ENCODE results near the gene TSNAX. TPM values are rescaled to one million over a fixed set of nuclear protein-coding genes. Genes with fewer than 3 reads are reported as not detected.

TSNAX gene
- total RNA-seq, 1 experiment from 2014 or later: 38.0 TPM

DNA sequence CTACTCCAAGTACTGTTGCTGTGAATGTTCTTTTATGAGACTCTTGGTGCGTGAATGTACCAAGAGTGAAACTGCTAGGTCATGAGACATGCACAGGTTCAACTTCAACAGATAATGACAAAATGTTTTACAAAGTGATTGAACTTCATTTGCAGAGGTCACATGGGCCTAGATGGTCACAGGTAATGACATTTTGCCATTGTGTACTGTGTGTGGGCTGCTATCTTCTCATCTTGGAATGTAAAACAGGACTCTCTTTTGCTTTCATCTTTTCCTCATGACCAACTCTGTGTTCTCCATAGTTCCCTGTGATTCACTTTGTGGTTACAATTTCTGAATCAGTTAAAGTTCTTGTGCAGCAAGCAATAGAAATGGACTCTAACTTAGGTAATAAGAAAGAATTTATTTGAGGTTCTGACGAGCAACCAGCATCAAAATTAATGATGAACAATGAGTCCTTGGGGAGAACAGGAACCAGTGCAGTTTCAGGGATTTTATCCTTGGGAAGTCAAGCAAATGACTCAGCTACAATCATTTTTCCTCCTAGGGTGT is 16.2 kb upstream of the TSNAX start:
- Mint-ChIP-seq H3K9me3 (no peaks in the 10 kb centered on the region), H3K27ac (no peak overlapping the region), H3K36me3 (no peaks in the 10 kb centered on the region), H3K27me3 (ENCODE audit: low read depth) (no peaks in the 10 kb centered on the region; the same call in 1 of the 2 replicates), H3K4me1 (peaks cover 8% of the 10 kb centered on the region), H3K4me3 (no peak overlapping the region)
- DNase-seq (ENCODE audit: low spot score): no peak
- ChIA-PET CTCF (no interaction called here), POLR2A (interaction anchor here (0.9 kb wide), 1 partner anchor 16 kb away, joined by 3 read pairs; the partner anchor contains the start of gene TSNAX)
- TF ChIP-seq CBFB (CRISPR knock-in tag; IDR thresholded peaks at IDR 0.05; ENCODE audit: low read depth): no peak
- TF ChIP-seq SOX15 (CRISPR knock-in tag; IDR thresholded peaks at IDR 0.05): no peak
- TF ChIP-seq, protein P1, sequence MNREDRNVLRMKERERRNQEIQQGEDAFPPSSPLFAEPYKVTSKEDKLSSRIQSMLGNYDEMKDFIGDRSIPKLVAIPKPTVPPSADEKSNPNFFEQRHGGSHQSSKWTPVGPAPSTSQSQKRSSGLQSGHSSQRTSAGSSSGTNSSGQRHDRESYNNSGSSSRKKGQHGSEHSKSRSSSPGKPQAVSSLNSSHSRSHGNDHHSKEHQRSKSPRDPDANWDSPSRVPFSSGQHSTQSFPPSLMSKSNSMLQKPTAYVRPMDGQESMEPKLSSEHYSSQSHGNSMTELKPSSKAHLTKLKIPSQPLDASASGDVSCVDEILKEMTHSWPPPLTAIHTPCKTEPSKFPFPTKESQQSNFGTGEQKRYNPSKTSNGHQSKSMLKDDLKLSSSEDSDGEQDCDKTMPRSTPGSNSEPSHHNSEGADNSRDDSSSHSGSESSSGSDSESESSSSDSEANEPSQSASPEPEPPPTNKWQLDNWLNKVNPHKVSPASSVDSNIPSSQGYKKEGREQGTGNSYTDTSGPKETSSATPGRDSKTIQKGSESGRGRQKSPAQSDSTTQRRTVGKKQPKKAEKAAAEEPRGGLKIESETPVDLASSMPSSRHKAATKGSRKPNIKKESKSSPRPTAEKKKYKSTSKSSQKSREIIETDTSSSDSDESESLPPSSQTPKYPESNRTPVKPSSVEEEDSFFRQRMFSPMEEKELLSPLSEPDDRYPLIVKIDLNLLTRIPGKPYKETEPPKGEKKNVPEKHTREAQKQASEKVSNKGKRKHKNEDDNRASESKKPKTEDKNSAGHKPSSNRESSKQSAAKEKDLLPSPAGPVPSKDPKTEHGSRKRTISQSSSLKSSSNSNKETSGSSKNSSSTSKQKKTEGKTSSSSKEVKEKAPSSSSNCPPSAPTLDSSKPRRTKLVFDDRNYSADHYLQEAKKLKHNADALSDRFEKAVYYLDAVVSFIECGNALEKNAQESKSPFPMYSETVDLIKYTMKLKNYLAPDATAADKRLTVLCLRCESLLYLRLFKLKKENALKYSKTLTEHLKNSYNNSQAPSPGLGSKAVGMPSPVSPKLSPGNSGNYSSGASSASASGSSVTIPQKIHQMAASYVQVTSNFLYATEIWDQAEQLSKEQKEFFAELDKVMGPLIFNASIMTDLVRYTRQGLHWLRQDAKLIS (CRISPR knock-in tag; IDR thresholded peaks at IDR 0.05; ENCODE audit: borderline replicate concordance): no peak
- TF ChIP-seq ZNF532 (CRISPR knock-in tag; IDR thresholded peaks at IDR 0.05; ENCODE audit: borderline replicate concordance): no peak
- TF ChIP-seq, protein P2, sequence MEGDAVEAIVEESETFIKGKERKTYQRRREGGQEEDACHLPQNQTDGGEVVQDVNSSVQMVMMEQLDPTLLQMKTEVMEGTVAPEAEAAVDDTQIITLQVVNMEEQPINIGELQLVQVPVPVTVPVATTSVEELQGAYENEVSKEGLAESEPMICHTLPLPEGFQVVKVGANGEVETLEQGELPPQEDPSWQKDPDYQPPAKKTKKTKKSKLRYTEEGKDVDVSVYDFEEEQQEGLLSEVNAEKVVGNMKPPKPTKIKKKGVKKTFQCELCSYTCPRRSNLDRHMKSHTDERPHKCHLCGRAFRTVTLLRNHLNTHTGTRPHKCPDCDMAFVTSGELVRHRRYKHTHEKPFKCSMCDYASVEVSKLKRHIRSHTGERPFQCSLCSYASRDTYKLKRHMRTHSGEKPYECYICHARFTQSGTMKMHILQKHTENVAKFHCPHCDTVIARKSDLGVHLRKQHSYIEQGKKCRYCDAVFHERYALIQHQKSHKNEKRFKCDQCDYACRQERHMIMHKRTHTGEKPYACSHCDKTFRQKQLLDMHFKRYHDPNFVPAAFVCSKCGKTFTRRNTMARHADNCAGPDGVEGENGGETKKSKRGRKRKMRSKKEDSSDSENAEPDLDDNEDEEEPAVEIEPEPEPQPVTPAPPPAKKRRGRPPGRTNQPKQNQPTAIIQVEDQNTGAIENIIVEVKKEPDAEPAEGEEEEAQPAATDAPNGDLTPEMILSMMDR (IDR thresholded peaks at IDR 0.05): no peak
- TF ChIP-seq JUN (CRISPR knock-in tag; IDR thresholded peaks at IDR 0.05): no peak
- TF ChIP-seq FOXP1 (CRISPR knock-in tag; IDR thresholded peaks at IDR 0.05; ENCODE audit: borderline replicate concordance): no peak
- TF ChIP-seq, protein P3, sequence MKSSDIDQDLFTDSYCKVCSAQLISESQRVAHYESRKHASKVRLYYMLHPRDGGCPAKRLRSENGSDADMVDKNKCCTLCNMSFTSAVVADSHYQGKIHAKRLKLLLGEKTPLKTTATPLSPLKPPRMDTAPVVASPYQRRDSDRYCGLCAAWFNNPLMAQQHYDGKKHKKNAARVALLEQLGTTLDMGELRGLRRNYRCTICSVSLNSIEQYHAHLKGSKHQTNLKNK (CRISPR knock-in tag; IDR thresholded peaks at IDR 0.05): no peak
- no peak for TF ChIP-seq MLX (CRISPR knock-in tag; IDR thresholded peaks at IDR 0.05)
- TF ChIP-seq, protein P4, sequence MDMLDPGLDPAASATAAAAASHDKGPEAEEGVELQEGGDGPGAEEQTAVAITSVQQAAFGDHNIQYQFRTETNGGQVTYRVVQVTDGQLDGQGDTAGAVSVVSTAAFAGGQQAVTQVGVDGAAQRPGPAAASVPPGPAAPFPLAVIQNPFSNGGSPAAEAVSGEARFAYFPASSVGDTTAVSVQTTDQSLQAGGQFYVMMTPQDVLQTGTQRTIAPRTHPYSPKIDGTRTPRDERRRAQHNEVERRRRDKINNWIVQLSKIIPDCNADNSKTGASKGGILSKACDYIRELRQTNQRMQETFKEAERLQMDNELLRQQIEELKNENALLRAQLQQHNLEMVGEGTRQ (CRISPR knock-in tag; IDR thresholded peaks at IDR 0.05): no peak
- TF ChIP-seq, protein P5, sequence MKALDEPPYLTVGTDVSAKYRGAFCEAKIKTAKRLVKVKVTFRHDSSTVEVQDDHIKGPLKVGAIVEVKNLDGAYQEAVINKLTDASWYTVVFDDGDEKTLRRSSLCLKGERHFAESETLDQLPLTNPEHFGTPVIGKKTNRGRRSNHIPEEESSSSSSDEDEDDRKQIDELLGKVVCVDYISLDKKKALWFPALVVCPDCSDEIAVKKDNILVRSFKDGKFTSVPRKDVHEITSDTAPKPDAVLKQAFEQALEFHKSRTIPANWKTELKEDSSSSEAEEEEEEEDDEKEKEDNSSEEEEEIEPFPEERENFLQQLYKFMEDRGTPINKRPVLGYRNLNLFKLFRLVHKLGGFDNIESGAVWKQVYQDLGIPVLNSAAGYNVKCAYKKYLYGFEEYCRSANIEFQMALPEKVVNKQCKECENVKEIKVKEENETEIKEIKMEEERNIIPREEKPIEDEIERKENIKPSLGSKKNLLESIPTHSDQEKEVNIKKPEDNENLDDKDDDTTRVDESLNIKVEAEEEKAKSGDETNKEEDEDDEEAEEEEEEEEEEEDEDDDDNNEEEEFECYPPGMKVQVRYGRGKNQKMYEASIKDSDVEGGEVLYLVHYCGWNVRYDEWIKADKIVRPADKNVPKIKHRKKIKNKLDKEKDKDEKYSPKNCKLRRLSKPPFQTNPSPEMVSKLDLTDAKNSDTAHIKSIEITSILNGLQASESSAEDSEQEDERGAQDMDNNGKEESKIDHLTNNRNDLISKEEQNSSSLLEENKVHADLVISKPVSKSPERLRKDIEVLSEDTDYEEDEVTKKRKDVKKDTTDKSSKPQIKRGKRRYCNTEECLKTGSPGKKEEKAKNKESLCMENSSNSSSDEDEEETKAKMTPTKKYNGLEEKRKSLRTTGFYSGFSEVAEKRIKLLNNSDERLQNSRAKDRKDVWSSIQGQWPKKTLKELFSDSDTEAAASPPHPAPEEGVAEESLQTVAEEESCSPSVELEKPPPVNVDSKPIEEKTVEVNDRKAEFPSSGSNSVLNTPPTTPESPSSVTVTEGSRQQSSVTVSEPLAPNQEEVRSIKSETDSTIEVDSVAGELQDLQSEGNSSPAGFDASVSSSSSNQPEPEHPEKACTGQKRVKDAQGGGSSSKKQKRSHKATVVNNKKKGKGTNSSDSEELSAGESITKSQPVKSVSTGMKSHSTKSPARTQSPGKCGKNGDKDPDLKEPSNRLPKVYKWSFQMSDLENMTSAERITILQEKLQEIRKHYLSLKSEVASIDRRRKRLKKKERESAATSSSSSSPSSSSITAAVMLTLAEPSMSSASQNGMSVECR (CRISPR knock-in tag; IDR thresholded peaks at IDR 0.05; ENCODE audit: borderline replicate concordance): no peak
- TF ChIP-seq STAT6 (CRISPR knock-in tag; conservative IDR thresholded peaks at IDR 0.05; ENCODE audit: low read depth): no peak
- no peak for TF ChIP-seq ZNF232 (CRISPR knock-in tag; IDR thresholded peaks at IDR 0.05)
- TF ChIP-seq CREM (CRISPR knock-in tag; IDR thresholded peaks at IDR 0.05): no peak
- no peak for TF ChIP-seq ESRRA (CRISPR knock-in tag; IDR thresholded peaks at IDR 0.05; ENCODE audit: borderline replicate concordance)
- TF ChIP-seq ZNF317 (CRISPR knock-in tag; IDR thresholded peaks at IDR 0.05; ENCODE audit: borderline replicate concordance, low read depth): no peak
- no peak for ATAC-seq

Measured in WTC11 (cell line).